HG03175 (cell line): ENCODE measurements around the gene NOSTRIN.
"Not testable (repeated sequence)": the region's sequence is repeated elsewhere in the genome, so short reads cannot be mapped to it uniquely, and the experiment has no call there.

Source experiments
- ATAC-seq: cut with Tn5 transposase; IDR thresholded peaks from one replicate; pipeline ENCODE4 v1.9.1; 2021; ENCODE audit warnings: mild to moderate bottlenecking, moderate library complexity; ENCODE audit not compliant: unreplicated experiment

NOSTRIN gene

DNA sequence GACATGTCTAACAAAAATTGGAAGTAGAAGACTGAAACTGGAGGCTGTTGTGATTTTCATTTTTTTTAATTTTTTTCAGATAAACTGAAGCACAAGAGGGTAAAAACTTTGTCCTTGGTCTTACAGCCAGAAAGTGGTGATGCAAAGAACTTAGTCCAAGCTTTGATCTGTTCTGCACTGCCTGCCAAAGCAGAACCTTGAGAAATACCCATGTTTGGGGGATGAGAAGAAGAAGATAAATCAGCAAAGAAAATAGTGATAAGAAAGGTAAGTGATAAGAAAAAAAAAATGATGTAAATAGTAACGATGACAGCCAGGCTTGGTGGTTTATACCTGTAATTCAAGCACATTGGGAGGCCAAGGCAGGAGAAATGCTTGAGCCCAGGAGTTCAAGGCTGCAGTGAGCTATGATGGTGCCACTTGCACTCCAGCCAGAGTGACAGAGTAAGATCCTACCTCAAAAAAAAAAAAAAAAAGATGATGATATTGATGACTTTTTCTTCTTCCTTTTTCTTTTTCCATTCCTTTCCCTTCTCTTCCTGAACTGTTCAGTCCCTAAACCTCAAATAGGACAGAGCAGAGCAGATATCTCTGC is 14.6 kb upstream of the NOSTRIN start:
- no peak for ATAC-seq

DNA sequence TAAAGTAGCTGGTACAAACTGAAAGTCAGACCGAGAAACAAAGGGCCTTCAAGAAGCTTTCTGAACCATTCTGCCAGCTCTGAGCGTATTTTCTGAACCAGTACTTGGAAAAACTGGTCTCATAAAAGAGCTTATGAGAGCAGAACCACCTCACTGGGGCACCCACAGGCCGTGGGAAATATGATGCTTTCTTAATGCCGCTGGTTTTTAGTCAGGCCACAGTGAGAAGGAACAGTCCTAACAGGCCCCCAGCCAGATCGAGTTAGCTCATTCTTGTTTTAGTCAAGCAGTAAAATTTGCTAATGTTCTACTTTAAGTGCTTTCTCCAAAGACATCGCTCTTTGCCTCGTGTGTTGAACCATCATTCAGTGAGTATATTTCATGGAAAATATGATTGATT is 12.7 kb upstream of the NOSTRIN start:
- no peak for ATAC-seq

DNA sequence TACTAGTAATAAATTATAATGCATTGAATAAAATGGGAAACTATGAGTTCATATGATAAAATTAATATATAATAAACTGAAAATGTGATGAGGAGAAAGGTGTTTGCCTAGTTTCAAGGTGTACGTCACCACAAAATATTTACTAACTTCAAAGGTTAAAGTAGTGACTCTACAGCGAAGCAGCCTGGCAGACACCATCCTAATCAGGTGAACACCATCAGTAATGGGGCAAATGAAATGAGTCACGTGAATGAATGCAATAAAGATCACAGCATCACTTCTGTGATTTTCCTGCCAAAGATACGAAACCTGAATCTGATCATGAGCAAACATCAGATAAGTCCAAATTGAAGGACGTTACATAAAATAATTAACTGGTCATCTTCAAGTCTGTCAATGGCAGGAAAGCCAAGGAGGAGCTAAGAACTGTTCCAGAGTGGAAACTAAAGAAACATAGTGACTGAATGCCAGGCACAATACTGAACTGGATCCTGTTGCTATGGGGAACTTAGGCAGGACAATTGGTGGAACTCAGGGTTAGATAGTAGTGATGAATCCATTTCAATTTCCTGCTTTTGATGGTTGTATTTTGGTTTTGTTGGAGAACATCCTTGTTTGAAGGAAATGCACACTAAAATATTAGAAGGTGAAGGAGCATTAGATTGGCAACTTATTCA is 12.1 kb upstream of the NOSTRIN start:
- no peak for ATAC-seq

DNA sequence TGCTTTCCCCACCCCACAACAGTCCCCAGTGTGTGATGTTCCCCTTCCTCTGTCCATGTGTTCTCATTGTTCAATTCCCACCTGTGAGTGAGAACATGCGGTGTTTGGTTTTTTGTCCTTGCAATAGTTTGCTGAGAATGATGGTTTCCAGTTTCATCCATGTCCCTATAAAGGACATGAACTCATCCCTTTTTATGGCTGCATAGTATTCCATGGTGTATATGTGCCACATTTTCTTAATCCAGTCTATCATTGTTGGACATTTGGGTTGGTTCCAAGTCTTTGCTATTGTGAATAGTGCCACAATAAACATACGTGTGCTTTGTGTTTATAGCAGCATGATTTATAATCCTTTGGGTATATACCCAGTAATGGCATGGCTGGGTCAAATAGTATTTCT is 11.3 kb upstream of the NOSTRIN start:
- ATAC-seq, result not testable (repeated sequence)

DNA sequence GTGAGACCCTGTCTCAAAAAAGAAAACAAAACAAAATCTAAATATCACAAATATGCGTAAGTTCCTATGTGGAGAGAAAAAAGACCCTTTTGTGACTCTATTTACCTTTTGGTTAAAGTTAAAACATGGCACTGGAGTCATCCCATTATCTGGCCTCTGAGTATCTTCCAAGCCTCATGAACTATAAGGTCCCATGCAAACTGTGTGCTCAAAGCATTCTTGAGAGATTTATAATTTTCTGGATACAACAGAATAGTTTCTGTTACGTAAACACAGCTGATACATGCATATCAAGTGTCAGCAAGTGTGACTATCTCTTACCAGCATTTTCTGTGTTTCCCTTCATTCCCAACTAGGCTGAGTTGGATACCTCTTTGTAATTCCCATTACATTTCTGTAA is 8.8 kb upstream of the NOSTRIN start:
- ATAC-seq, result no peak

DNA sequence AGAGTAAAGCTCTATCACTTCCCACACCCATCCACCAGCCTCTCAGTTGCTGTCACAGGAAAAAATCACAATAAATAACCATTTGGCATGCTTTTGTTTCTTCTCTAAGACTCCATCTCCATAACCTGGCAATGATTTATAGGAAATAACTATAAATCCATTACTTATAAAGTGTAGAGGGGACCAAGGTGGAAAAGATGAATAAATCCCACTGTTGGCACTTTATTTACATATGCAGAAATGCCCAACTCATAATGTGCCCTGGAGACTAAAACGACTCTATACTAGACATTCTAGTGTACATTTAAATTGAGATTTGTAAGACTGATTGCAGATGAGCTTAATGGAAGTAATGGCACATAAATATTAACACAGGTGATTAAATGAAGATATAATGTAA is 7.5 kb upstream of the NOSTRIN start:
- no peak for ATAC-seq

DNA sequence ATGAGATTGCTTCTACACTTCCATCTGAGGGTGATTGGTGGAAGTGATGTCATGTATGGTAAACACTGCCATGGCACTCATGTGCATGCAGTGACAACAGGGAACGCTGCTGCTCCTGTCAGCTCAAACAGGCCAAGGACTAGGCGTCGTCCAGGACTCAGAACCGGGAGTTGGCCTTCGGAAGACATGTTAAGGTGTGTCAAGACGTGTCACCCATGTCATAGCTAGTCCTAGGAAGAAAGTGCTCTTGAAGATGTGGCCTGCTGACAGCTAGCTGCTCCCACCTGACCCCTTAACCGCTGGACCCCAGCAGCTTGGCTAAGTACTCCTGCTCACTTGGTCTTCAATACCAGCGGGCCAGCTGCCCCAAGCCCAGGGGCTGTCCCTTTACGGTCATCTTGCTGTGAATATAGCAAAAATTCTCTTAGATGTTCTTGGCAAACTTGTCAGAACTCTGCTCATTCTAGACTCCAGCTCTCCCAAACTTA is 6.3 kb upstream of the NOSTRIN start:
- ATAC-seq, result no peak

DNA sequence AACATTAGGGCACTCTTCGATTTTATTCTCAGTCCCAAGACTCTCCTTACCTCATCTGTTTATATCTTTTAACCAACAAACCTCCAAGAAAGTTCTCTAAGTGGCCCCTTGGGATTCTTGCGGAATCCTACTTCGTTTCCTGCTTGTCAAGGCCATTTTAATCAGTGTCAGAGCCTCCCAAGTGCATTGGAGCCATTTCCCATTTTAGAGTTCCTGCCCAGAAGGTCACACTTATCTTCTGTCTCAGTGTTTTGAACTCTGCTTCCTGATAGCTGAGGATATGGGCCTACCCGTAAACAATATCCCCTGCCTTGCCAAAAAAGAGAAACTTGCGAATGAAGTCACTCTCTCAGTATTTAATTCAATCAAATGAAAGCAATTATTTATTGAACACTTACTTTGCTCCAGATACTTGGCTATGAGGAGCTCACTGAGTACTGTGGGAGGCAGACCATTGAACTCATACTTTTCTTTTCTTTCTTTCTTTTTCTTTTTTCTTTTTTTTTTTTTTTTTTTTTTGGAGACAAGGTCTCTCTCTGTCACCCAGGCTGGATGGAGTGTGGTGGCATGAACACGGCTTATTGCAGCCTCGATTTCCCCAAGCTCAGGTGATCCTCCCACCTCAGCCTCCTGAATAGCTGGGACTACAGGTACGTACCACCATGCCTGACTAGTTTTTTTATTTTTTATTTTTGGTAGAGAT is 5.7 kb upstream of the NOSTRIN start:
- no peak for ATAC-seq

DNA sequence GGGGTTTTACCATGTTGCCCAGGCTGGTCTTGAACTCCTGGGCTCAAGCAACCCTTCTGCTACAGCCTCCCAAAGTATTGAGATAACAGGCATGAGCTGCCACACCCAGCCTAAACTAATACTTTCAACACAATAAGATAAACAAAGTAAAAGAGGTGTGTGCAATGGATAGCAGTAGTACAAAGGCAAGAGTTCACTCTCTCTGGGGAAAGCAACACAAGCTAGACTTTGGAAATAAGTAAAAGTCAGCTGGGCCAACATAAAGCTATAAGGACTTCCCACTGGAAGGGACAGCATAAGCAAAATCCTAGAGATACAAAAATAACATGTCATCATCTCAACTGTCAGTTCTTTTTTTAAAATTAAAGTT is 5.2 kb upstream of the NOSTRIN start:
- ATAC-seq, result no peak

DNA sequence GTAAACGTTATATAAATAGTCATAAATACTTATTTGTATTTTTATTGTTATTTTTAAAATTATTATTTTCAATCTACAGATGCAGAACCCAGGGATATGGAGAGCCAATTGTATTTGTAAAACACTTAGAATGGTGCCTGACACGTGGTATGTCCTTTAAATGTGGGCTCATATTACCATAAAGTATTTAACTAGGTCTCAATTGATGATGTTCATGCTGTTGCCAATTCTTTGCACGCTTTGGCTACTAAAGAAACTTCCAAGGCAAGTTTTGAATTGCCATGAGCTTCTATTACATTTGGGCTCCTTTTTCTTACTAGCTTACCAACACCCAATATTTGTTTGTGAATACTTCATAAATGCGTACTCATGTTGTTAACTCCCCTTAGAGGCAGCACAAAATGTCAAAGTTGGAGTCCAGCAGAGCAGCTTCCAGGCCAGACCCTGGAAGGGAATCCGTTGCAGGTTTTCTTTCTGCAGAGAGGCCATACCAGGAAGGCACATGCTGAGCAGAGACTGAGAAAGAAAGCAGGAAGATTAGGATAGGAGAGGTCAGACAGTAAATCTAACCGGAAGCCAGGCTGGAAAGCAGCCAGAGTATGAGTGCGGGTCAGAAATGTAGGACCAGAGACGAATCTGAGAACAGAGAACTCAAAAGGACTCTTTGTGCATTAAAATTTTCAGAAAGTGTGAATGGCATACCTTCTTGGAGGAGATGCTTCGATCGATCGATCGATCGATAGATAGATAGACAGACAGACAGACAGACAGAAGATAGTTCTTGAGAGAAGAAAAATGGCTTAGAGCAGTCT is 4.2 kb upstream of the NOSTRIN start:
- no peak for ATAC-seq

DNA sequence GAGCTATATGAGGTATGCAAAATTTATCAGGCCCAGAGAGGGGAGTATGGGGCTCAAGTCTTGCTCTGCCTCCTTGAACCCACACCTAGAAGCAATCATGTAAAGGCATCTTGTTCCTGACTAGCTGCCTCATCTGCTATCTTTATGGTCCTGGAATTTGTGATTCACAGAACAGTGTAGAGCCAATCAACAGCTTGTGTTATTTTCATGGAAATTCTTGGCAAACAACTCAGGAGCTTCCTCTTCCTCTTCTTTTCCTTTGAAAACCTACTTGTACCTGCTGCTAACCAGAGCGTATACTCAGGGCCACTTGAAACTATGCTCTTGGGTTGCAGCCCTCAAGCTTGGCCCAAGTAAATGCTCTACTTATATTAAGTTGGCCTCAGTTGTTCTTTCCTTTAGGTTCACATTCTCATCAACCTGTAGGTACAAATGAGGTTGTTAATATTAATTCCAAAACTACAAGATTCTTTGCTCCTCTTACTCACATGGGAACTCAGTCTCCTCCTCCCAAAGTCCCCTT is 3.5 kb upstream of the NOSTRIN start:
- ATAC-seq, result no peak

DNA sequence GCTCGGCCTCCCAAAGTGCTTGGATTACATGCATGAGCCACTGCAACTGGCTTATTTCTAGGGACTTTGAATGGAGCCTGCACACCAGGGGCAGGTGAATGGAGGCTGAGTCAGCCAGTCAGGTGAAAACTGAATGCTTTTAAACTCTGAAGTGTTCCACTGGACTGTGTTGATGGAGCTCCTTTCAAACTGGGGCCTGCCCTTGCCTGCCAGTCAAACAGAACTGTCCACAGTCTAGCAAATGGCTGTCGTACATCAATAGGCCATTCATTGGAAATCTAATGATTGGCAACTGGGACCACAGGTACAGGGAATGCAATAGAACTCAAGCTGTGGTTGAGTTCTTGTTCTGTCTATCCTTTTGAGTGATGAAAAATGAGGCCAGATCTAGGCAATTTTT is 966 bp upstream of the NOSTRIN start:
- ATAC-seq, result no peak

DNA sequence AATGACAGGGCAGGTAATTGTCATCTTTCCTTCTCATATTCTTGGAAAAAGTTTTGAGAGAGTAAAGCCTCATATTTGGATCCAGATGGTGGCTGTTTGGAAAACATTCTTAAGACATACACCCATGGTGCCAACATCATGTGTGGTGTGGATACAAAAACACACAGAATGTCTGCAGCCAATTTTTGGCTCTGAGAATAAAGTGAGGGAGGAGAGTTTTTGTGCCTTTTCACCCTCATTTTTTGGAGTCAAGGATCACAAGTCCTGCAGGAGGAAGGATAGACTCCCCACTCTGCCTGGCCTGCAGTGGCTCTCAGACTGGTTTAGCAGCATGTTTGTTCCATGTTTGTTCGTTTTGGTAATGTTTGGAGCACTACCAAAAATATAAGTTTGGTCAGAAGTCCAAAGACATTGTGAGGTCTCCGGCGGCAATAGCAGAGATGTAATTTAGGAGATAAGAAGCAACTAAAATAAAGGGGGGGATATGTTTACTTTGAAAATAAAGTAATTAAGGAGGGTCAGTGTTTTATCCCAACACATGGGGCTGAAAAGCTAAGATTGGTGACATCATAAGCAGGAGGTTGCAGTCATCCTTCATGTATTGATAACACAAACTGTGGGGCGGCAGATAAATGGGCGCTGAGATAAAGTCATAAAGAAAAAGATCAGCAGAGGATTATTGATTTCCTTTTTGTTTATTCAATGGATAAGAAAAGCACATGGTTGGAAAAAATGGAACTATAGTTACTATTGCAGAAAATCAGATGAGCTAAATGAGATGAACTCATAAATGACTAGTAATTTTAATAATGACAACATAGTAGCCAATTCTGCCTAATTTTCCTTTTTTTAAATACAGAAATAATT is 655 bp downstream of the NOSTRIN start:
- no peak for ATAC-seq

DNA sequence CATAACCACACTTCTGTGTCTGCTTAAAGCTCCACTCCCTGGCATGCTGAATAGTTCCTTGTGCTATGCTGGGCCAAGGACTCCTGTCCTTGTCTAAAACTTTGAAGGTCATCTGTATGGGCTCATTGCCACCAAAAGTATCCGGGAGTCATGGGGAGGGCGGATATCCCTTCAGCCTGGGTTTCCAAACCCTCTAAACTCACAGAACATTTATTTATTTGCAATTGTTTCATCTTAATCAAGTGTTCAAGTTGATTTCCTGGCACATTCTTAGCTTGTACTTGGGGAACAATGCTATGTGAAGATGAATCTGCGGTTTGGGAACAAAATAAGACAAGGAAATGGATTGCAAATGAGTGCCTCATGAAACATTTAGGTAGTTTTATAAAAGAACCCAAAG is 1.8 kb downstream of the NOSTRIN start:
- no peak for ATAC-seq

DNA sequence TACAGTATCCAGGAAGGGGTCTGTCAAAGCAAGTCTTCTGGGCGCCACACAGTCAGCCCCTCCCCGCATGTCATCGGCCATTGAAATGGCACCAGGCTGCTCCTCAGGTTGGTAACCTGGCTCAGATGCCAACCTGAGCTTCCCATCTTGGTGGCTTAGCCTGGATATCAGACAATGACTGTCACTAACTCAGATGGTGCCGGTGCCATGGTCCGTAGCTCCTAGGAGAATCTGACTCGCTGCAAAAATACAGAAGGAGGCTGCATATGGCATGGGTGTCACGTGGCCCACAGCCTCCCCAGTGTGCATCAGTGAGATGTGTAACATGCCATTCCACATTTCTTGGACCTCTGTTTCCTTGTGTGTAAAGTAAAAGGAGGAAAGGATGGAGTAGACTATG is 3.2 kb downstream of the NOSTRIN start:
- no peak for ATAC-seq

DNA sequence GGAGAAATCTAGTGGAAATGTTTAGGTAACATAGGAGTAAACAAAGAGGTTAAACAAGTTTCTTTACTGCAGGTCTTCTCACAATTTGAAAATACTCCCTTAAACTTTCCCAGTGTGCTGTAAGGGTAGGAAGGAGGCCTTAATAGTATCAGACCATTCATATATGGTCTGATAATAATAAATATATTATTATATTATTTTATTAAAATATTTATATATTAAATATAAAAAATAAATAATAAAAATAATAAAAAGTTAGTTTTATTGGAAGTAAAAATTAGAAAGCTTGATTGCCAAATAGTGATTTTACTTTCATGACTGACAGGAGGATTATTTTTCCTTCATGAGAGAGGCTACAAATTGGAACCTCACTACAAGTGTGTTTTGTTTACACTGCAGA is 7.1 kb downstream of the NOSTRIN start:
- no peak for ATAC-seq

DNA sequence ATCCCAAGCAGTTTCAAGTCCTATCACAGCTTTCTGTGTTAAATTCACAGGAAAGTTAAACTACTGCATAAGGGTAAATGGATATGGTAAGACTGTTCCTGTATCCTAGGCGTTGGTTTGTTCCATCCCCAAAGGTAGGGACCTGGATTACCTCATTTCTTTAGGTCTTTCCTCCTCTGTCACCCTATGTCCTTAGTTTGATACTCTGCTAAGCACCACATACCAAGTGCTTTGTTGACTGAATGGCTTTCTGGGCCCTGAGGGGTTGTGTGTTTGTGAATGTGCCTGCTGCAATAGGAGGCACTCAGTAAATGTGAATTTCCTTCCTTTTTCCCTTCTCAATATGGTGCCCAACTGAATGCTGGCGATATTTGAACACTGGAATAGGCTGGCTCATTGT is 7.8 kb downstream of the NOSTRIN start:
- no peak for ATAC-seq

DNA sequence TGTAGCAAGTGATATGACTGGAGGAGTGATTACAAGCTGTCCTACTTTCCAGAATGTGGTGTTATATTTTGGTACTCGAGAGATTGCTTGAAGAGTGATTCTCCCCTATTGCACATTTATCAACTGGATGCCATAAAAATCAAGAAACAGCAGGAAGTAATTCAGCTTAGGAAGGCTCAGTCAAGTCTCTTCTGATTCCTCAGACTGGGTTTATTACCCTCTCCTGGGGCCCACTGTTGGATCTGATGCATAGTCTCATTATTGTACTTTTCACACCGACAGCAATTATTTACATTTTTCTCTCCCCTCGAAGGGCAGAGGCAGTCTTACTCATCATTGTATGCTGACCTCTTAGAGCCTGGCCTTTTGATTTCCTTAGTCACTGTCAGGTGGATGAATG is 9.3 kb downstream of the NOSTRIN start:
- no peak for ATAC-seq

DNA sequence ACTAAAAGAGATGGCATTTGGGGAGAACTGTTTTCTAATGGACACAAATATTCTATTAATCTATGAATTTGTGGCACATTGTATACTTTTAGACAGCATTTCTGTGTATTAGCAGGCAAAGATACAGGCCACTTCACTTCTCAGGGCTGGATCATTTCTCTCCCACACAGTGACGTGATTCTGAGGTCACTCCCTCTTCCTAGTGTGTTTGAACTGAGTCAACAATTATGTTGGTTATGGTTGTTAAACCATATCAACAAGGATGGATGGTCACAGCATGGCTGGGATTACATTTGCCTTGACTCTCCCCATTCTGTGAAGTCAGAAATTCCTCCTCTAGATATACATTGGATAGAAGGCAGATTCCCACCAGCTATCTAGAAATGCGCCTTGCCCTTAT is 11.6 kb downstream of the NOSTRIN start:
- no peak for ATAC-seq
